BLaER1 (cell line): ENCODE results near the gene GABRG3.
"Not testable (repeated sequence)": the region's sequence is repeated elsewhere in the genome, so short reads cannot be mapped to it uniquely, and the experiment has no call there.

Experiments used
- H3K27ac ChIP-seq: shearing (Covaris generic); formaldehyde crosslinking; 2 replicates; pipeline ENCODE4 v1.8.1; 2022
- H3K27me3 ChIP-seq: shearing (Covaris generic); formaldehyde crosslinking; 2 replicates; pipeline ENCODE4 v1.8.1; 2022
- H3K36me3 ChIP-seq: shearing (Covaris generic); formaldehyde crosslinking; 2 replicates; pipeline ENCODE4 v1.8.1; 2022
- H3K4me1 ChIP-seq: shearing (Covaris generic); formaldehyde crosslinking; 2 replicates; pipeline ENCODE4 v1.8.1; 2022
- H3K4me2 ChIP-seq: shearing (Covaris generic); formaldehyde crosslinking; 2 replicates; pipeline ENCODE4 v1.8.1; 2022
- H3K4me3 ChIP-seq: shearing (Covaris generic); formaldehyde crosslinking; 2 replicates; pipeline ENCODE4 v1.8.1; 2022
- H3K9ac ChIP-seq: shearing (Covaris generic); formaldehyde crosslinking; 2 replicates; pipeline ENCODE4 v1.8.1; 2022
- H3K9me3 ChIP-seq: shearing (Covaris generic); formaldehyde crosslinking; 2 replicates; pipeline ENCODE4 v1.8.1; 2022
- H4K20me1 ChIP-seq: shearing (Covaris generic); formaldehyde crosslinking; 2 replicates; pipeline ENCODE4 v1.8.1; 2022
- Cebpa-rat ChIP-seq: shearing (Covaris generic); IDR thresholded peaks from 2 replicates; pipeline ENCODE4 v1.8.1; 2022

Gene GABRG3

GRCh38 chr15:27166917-27167316 is 195.9 kb downstream of the GABRG3 start:
- H3K4me1 ChIP-seq: peaks cover 11% of the 10 kb centered on the region
- H3K4me2 ChIP-seq: no peak overlapping the region
- H3K36me3 ChIP-seq: no peaks in the 10 kb centered on the region
- no peak overlapping the region for H3K27ac ChIP-seq
- no peak overlapping the region for H3K4me3 ChIP-seq
- no peak overlapping the region for H3K9ac ChIP-seq
- no peaks in the 10 kb centered on the region for H3K9me3 ChIP-seq
- no peaks in the 10 kb centered on the region for H4K20me1 ChIP-seq
- no peak for TF ChIP-seq Cebpa-rat
- H3K27me3 ChIP-seq: no peaks in the 10 kb centered on the region

DNA sequence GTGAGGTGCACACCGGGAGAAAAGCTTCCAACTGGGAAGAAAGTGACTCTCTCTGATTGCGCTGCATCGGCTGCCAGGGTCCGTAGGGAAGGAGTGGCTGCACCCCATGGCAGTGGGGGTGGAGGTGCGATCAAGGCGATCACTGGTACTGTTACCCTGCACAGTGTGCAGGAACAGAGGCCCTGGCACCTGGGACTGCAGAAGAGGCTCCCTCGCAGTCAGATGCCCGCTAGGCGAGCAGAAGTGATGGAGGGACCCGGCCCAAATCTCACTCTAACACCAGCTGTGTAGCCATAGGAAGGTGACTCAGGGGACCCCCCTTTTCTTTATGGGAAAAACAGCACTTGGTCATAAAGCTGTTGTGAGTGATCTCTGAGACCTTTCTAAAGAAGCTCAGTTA is 196.8 kb downstream of the GABRG3 start:
- H3K9ac ChIP-seq: no peak overlapping the region
- no peak overlapping the region for H3K4me3 ChIP-seq
- H3K27me3 ChIP-seq: no peaks in the 10 kb centered on the region
- no peak for TF ChIP-seq Cebpa-rat
- H3K9me3 ChIP-seq: no peaks in the 10 kb centered on the region
- H3K36me3 ChIP-seq: no peaks in the 10 kb centered on the region
- H3K4me1 ChIP-seq: peaks cover 11% of the 10 kb centered on the region
- H4K20me1 ChIP-seq: no peaks in the 10 kb centered on the region
- no peak overlapping the region for H3K4me2 ChIP-seq
- 0 out of 2 replicates have a peak overlapping the region, but pooled peaks have one; percentile 22 for H3K27ac ChIP-seq

DNA sequence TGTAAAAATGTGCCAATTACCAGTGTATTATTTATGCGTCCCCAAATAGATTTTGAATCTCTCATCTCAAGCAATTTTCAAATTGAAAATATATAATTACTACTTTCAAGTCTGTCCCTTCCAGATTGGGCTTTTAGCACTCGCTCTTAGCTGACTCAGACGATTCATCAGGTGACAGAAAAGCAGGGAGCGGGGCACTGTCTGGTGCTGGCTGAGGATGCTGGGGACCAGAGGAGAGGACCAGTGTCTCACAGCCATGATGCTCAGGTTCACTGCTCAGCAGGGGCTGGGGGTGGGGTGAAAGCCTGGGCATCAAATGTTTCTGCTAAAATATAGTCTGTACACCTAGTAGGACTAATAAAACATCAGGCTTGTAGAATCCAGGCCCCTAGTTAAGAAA is 199.9 kb downstream of the GABRG3 start:
- Histone ChIP-seq H3K4me3 (no peak overlapping the region), H3K4me2 (no peak overlapping the region)

DNA sequence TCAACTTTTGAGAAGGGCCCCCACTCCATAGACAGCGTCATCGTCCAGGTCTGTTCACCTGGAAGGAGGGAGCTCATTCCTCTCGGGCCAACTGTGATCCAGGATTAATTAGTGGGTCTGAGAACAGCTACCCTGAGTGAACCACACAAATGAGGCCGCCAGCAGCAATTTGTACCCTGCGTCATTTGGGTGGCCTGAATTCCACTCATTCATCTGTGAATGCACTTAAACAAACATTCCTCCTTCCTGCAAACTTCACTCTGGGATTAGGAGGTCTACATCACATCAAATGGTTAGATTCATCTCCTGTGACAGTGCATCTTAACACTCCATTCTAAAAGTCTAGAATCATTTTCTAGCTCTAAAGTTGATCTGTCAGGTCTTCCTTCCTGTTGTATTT is 201.8 kb downstream of the GABRG3 start:
- no peak overlapping the region for H3K4me3 ChIP-seq
- H3K27ac ChIP-seq: no peak overlapping the region
- no peaks in the 10 kb centered on the region for H4K20me1 ChIP-seq
- no peaks in the 10 kb centered on the region for H3K4me1 ChIP-seq
- no peak overlapping the region for H3K4me2 ChIP-seq
- H3K36me3 ChIP-seq: no peaks in the 10 kb centered on the region
- H3K9ac ChIP-seq: no peak overlapping the region
- no peak for TF ChIP-seq Cebpa-rat
- peaks cover 20% of the 10 kb centered on the region for H3K9me3 ChIP-seq
- H3K27me3 ChIP-seq: no peaks in the 10 kb centered on the region

More for the DNA sequence above, 199.9 kb downstream of the GABRG3 start:
- no peaks in the 10 kb centered on the region for H3K36me3 ChIP-seq
- H3K4me1 ChIP-seq: peaks cover 11% of the 10 kb centered on the region
- no peaks in the 10 kb centered on the region for H4K20me1 ChIP-seq
- H3K27me3 ChIP-seq: no peaks in the 10 kb centered on the region
- H3K9ac ChIP-seq: no peak overlapping the region
- no peaks in the 10 kb centered on the region for H3K9me3 ChIP-seq
- TF ChIP-seq Cebpa-rat: no peak
- H3K27ac ChIP-seq: no peak overlapping the region

DNA sequence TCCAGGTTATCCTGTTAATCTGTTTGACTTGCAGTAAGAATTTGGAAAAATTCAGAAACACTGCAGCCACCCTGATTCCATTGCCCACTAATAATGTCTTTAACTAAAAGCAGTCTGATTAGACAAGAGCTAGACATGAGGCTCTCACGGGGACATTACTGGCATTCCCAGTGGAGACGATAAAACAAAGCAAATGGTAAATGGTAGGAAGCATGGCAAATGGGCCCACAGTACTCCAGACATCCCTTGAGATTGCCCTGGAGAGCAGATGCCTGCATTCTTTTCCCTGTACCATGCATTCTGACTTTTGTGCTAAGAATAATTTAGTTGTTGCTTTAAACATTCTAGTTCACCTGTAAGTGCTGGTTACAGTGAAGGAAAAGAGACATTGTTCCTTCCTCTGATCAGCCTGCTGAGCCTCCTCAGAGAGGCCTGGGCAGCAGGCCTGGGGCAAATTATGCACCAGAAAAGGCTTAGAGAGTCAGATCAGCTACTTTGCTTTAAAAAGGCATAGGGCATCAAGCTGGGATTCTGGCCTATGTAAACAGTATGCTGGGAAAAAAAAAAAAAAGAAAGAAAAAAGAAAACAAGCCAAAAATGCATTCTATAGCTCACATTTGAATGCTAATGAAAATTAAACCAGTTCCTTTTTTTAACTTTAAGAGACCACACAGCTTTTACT is 204.6 kb downstream of the GABRG3 start:
- Histone ChIP-seq H4K20me1 (no peaks in the 10 kb centered on the region), H3K36me3 (no peaks in the 10 kb centered on the region), H3K9ac (no peak overlapping the region), H3K9me3 (peaks cover 21% of the 10 kb centered on the region), H3K27ac (no peak overlapping the region), H3K4me1 (no peaks in the 10 kb centered on the region), H3K4me3 (no peak overlapping the region), H3K27me3 (no peaks in the 10 kb centered on the region), H3K4me2 (no peak overlapping the region)
- no peak for TF ChIP-seq Cebpa-rat

- Histone ChIP-seq H3K36me3 (no peaks in the 10 kb centered on the region), H3K4me1 (no peaks in the 10 kb centered on the region), H3K27ac (no peak overlapping the region), H3K27me3 (no peaks in the 10 kb centered on the region), H3K4me2 (no peak overlapping the region), H4K20me1 (no peaks in the 10 kb centered on the region), H3K4me3 (no peak overlapping the region), H3K9me3 (peaks cover 21% of the 10 kb centered on the region), H3K9ac (no peak overlapping the region)
- no peak for TF ChIP-seq Cebpa-rat
Observed at GRCh38 chr15:27176785-27177406, 205.9 kb downstream of the GABRG3 start.

DNA sequence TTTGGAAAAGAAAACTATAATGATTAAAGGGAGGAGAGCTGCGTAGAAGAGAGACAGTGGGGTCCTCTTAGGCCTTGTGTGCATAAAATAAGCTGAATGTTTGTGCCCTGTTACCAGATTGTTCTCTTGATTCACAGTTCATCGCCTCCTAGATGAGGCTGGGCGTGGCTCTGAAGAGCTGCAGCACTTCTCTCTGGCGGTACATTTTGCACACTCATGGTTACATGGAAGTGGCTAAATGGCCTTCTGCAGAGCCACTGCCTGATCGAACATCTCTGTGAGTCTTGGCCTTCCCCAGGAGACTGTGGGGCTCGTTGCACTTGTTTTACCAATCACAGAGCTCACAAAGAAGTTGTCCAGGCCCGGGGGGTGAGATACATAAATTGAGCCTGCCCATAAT is 208.8 kb downstream of the GABRG3 start:
- Histone ChIP-seq H3K27ac (no peak overlapping the region), H3K4me3 (no peak overlapping the region), H3K9ac (no peak overlapping the region), H3K4me2 (no peak overlapping the region), H3K4me1 (no peaks in the 10 kb centered on the region), H4K20me1 (no peaks in the 10 kb centered on the region), H3K9me3 (peaks cover 21% of the 10 kb centered on the region), H3K27me3 (no peaks in the 10 kb centered on the region), H3K36me3 (no peaks in the 10 kb centered on the region)
- TF ChIP-seq Cebpa-rat: no peak

- H4K20me1 ChIP-seq: no peaks in the 10 kb centered on the region
- H3K4me3 ChIP-seq: no peak overlapping the region
- no peaks in the 10 kb centered on the region for H3K4me1 ChIP-seq
- H3K9ac ChIP-seq: no peak overlapping the region
- H3K9me3 ChIP-seq: peaks cover 3% of the 10 kb centered on the region; the same call in 1 of the 2 replicates
- H3K4me2 ChIP-seq: no peak overlapping the region
- TF ChIP-seq Cebpa-rat: no peak
- no peaks in the 10 kb centered on the region for H3K36me3 ChIP-seq
- H3K27ac ChIP-seq: no peak overlapping the region
- no peaks in the 10 kb centered on the region for H3K27me3 ChIP-seq
Observed at GRCh38 chr15:27182561-27183110, 211.7 kb downstream of the GABRG3 start.

- no peaks in the 10 kb centered on the region for H3K4me1 ChIP-seq
Observed at GRCh38 chr15:27183201-27183600, 212.2 kb downstream of the GABRG3 start.

GRCh38 chr15:27191515-27191914 is 220.5 kb downstream of the GABRG3 start:
- not testable (repeated sequence) for H3K27me3 ChIP-seq, H3K9ac ChIP-seq, H3K36me3 ChIP-seq, H3K4me2 ChIP-seq, H3K27ac ChIP-seq, H3K4me1 ChIP-seq, H4K20me1 ChIP-seq, H3K4me3 ChIP-seq, H3K9me3 ChIP-seq

More at GRCh38 chr15:27183201-27183600, 212.2 kb downstream of the GABRG3 start:
- H3K9ac ChIP-seq: no peak overlapping the region
- no peak overlapping the region for H3K4me3 ChIP-seq
- H3K4me2 ChIP-seq: no peak overlapping the region
- H3K27me3 ChIP-seq: no peaks in the 10 kb centered on the region
- no peaks in the 10 kb centered on the region for H3K36me3 ChIP-seq
- H4K20me1 ChIP-seq: no peaks in the 10 kb centered on the region
- H3K27ac ChIP-seq: no peak overlapping the region
- no peaks in the 10 kb centered on the region for H3K9me3 ChIP-seq
- no peak for TF ChIP-seq Cebpa-rat
